ENCODE results near the gene PAPPA2. TPM values are rescaled to one million over a fixed set of nuclear protein-coding genes. Genes with fewer than 3 reads are reported as not detected.

The PAPPA2 gene
- total RNA-seq, 1 experiment from 2014 or later, result not detected

DNA sequence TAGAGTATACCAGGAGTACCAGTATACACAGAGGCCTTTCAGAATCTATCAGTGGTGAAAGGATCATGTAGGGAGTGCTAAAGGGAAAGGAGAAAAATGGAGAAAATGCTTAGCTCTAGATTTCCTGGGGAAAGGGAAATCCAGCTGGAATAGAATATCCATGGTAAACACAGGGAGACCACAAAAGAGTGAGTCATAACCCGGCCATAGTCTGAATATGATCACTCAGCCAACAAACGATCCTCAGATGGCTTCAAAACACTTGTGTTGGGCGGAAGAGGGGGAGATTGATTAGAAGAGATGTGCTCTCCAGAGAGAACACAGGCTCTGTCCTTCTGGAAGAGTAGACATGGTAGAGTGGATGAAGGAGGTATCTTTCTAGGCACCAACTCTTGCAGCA lies 180.6 kb downstream of the PAPPA2 start:
- ATAC-seq (no peak), DNase-seq (peak; percentile 57)
- Histone ChIP-seq H3K9ac (ENCODE audit: low read length) (no peak overlapping the region), H4K20me1 (ENCODE audit: low read length) (no peaks in the 10 kb centered on the region), H3K9me2 (replicated peaks; ENCODE audit: low read length) (no peaks in the 10 kb centered on the region), H3F3A (ENCODE audit: low read length, unreplicated experiment) (no peaks in the 10 kb centered on the region), H3K4me3 (ENCODE audit: low read length) (no peak overlapping the region), H3K4me2 (ENCODE audit: low read length) (no peak overlapping the region), H3K9me3 (ENCODE audit: low read length) (no peaks in the 10 kb centered on the region), H3K36me3 (ENCODE audit: low read depth, low read length) (no peaks in the 10 kb centered on the region), H3K79me2 (ENCODE audit: low read length) (no peaks in the 10 kb centered on the region), H3K27me3 (ENCODE audit: low read length) (no peaks in the 10 kb centered on the region), H3K27ac (ENCODE audit: low read length) (no peak overlapping the region), H3K4me1 (ENCODE audit: insufficient read depth, low read length) (no peaks in the 10 kb centered on the region; the same call in 1 of the 2 replicates), H2AFZ (ENCODE audit: low read length) (no peak overlapping the region)
- intact Hi-C loops (cut with micrococcal nuclease), result no loop called here
- POLR2A ChIA-PET (ENCODE audit: unreplicated experiment), result interaction anchor here (0.6 kb wide), 1 partner anchor 25 kb away, joined by 3 read pairs; no protein-coding TSS in a partner anchor
- TF ChIP-seq EZH2phosphoT487 (IDR thresholded peaks at IDR 0.05; ENCODE audit: borderline replicate concordance, low read length) (no peak), EZH2 (IDR thresholded peaks at IDR 0.05; ENCODE audit: low read length, unreplicated experiment) (no peak), CTCF (conservative IDR thresholded peaks at IDR 0.05; ENCODE audit: low read depth, low read length) (no peak)
- no TSS peak for BruUV-seq (replicated peaks)
- CTCF ChIA-PET, result no interaction called here

DNA sequence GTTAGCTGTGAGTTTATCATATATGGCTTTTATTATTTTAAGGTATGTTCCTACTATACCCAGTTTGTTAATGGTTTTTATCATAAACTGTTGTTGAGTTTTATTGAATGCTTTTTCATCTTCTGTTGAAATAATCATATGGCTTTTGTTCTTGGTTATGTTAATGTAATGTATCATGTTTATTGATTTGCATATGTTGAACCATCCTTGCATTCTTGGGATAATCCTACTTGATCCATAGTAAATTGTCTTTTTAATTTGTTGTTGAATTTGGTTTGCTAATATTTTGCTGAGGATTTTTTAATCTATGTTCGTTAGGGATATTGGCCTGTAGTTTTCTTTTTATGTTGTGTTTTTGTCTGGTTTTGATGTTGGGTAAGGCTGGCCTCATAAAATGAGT lies 185.6 kb downstream of the PAPPA2 start:
- no TSS peak for BruUV-seq (replicated peaks)
- Histone ChIP-seq H3K4me2 (ENCODE audit: low read length) (no peak overlapping the region), H3K79me2 (ENCODE audit: low read length) (no peaks in the 10 kb centered on the region), H3F3A (ENCODE audit: low read length, unreplicated experiment) (no peaks in the 10 kb centered on the region), H4K20me1 (ENCODE audit: low read length) (no peaks in the 10 kb centered on the region), H3K9me3 (ENCODE audit: low read length) (no peaks in the 10 kb centered on the region), H3K27ac (ENCODE audit: low read length) (no peak overlapping the region), H2AFZ (ENCODE audit: low read length) (no peak overlapping the region), H3K27me3 (ENCODE audit: low read length) (no peaks in the 10 kb centered on the region), H3K36me3 (ENCODE audit: low read depth, low read length) (no peaks in the 10 kb centered on the region), H3K9me2 (replicated peaks; ENCODE audit: low read length) (no peaks in the 10 kb centered on the region), H3K4me3 (ENCODE audit: low read length) (no peak overlapping the region), H3K4me1 (ENCODE audit: insufficient read depth, low read length) (no peaks in the 10 kb centered on the region), H3K9ac (ENCODE audit: low read length) (no peak overlapping the region)
- intact Hi-C loops (cut with micrococcal nuclease), result no loop called here
- CTCF ChIA-PET, result no interaction called here
- ATAC-seq, result no peak
- TF ChIP-seq CTCF (conservative IDR thresholded peaks at IDR 0.05; ENCODE audit: low read depth, low read length) (no peak), EZH2phosphoT487 (IDR thresholded peaks at IDR 0.05; ENCODE audit: borderline replicate concordance, low read length) (no peak)
- POLR2A ChIA-PET (ENCODE audit: unreplicated experiment), result no interaction called here
- no peak for DNase-seq

DNA sequence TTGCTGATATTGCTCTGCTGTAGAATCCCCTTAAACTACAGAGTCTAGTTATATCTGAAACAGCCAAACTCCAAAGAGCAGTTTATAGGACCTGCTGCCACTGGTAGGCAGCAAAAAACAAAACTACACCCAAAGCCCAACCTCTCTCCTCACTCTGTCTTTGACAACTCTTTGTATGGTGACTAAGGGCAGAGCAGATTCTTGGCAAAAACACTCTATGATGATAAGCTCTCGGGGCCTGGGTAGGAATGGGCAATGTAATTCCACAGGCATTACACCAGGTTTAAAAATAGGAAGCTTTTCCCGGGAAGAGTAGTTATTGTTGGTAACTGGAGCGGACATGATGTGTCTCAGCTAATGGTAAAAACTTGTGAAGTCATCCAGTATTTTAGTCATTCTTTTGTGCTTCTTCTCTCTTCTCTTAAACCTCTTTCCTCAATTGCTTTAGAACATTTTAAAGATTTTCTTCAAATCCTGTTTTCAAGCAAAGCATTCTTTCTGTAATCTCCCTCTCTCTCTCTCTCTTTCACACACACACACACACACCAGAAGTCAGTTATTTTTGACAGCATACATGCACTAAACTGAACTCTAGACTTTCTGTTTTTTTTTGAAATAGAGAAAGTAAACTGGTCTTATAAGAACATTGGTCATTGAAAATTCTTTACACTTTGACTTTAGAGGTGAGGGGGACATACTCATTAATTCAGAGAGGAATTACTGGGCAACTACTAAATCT lies 193.5 kb downstream of the PAPPA2 start:
- ChIA-PET POLR2A (ENCODE audit: unreplicated experiment) (no interaction called here), CTCF (no interaction called here)
- no peak overlapping the region for H2AFZ ChIP-seq (ENCODE audit: low read length)
- no peaks in the 10 kb centered on the region for H4K20me1 ChIP-seq (ENCODE audit: low read length)
- TF ChIP-seq EZH2phosphoT487 (IDR thresholded peaks at IDR 0.05; ENCODE audit: borderline replicate concordance, low read length), result no peak
- no peak for TF ChIP-seq EZH2 (IDR thresholded peaks at IDR 0.05; ENCODE audit: low read length, unreplicated experiment)
- TF ChIP-seq CTCF (conservative IDR thresholded peaks at IDR 0.05; ENCODE audit: low read depth, low read length), result no peak
- H3K27ac ChIP-seq (ENCODE audit: low read length), result no peak overlapping the region
- no peak overlapping the region for H3K4me2 ChIP-seq (ENCODE audit: low read length)
- intact Hi-C loops (cut with micrococcal nuclease), result no loop called here
- H3K79me2 ChIP-seq (ENCODE audit: low read length), result no peaks in the 10 kb centered on the region
- H3K4me3 ChIP-seq (ENCODE audit: low read length), result no peak overlapping the region
- no peaks in the 10 kb centered on the region for H3K9me2 ChIP-seq (replicated peaks; ENCODE audit: low read length)
- H3K9me3 ChIP-seq (ENCODE audit: low read length), result no peaks in the 10 kb centered on the region
- ATAC-seq (no peak), DNase-seq (peak; percentile 12)
- BruUV-seq (replicated peaks), result no TSS peak
- H3F3A ChIP-seq (ENCODE audit: low read length, unreplicated experiment), result no peaks in the 10 kb centered on the region
- H3K36me3 ChIP-seq (ENCODE audit: low read depth, low read length), result no peaks in the 10 kb centered on the region
- no peak overlapping the region for H3K9ac ChIP-seq (ENCODE audit: low read length)
- 0 out of 2 replicates have a peak, but pooled peaks cover 5% of the 10 kb centered on the region for H3K27me3 ChIP-seq (ENCODE audit: low read length)
- H3K4me1 ChIP-seq (ENCODE audit: insufficient read depth, low read length), result no peaks in the 10 kb centered on the region
